SH-SY5Y (cell line): ENCODE results near the gene RBM39.

Experiments
- GATA2 ChIP-seq: IDR thresholded peaks from 2 replicates; pipeline ENCODE4 v1.6.1; 2011; ENCODE audit warnings: mild to moderate bottlenecking, low read depth, low read length
- GATA3 ChIP-seq: IDR thresholded peaks from 2 replicates; pipeline ENCODE4 v1.6.1; 2011; ENCODE audit warnings: low read depth, mild to moderate bottlenecking, low read length, moderate library complexity

DNA sequence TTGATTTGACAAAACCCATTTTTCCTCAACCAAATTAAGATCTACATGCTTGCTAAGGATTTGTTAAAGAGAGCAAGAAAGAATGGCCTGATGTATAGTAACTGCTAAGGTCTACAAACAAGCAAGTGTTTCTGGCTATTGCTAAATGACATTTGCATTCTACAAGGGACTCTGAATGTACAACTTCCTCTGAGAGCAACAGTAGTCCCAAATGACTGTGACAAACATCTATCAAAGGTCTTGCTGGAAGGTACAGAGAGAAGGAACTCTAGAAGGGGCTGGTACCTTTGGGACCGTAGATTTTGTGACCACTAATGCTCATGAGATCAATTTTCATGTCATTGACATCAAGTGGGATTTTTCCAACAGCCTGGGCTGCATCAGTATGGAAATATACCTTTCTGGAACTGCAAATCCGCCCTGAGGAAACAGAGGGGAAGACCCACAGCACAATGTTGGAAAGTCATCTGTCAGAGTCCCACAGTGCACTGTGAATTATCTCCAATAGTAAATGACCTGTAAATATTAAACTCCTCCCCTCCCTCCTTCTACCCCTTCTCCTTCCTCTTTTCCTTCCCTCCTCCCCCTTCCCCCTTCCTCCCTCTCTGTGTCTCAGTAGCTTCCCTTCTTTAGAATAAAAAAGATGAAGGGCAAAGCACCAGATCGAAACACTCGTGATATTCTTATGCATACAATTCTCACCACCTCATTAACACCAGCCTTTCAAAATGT, 61.4 kb downstream of the RBM39 start:
- TF ChIP-seq GATA3 (no peak), GATA2 (no peak)
